ENCODE data around the gene LRMDA.

LRMDA gene

GRCh38 chr10:75431180-75432111 is at the start of gene LRMDA:
Gene LRMDA, plus strand, starts transcription at chr10:75431624.
- H3K4me3 Mint-ChIP-seq, result peak within 1 kb of the TSS; percentile 88
- no peaks in the 10 kb centered on the region for H3K9me3 Mint-ChIP-seq
- peaks cover 75% of the 10 kb centered on the region for H3K4me1 Mint-ChIP-seq (ENCODE audit: low read depth)
- H3K27me3 Mint-ChIP-seq, result no peaks in the 10 kb centered on the region
- H3K27ac Mint-ChIP-seq, result peak within 1 kb of the TSS; percentile 89
- H3K36me3 Mint-ChIP-seq (ENCODE audit: low read depth), result peaks cover 22% of the 10 kb centered on the region
- intact Hi-C loops (cut with micrococcal nuclease), result loop anchor here (2.0 to 5.0 kb wide), 2 partner anchors 29 to 181 kb away; no protein-coding TSS in a partner anchor

GRCh38 chr10:75386128-75386527 is 45.3 kb upstream of the LRMDA start:
- peaks cover 12% of the 10 kb centered on the region for H3K9me3 Mint-ChIP-seq
- no peak overlapping the region for H3K4me3 Mint-ChIP-seq
- intact Hi-C loops (cut with micrococcal nuclease), result no loop called here
- H3K4me1 Mint-ChIP-seq (ENCODE audit: low read depth), result peaks cover 15% of the 10 kb centered on the region
- H3K36me3 Mint-ChIP-seq (ENCODE audit: low read depth), result no peaks in the 10 kb centered on the region
- no peak overlapping the region for H3K27ac Mint-ChIP-seq
- peaks cover 27% of the 10 kb centered on the region for H3K27me3 Mint-ChIP-seq

DNA sequence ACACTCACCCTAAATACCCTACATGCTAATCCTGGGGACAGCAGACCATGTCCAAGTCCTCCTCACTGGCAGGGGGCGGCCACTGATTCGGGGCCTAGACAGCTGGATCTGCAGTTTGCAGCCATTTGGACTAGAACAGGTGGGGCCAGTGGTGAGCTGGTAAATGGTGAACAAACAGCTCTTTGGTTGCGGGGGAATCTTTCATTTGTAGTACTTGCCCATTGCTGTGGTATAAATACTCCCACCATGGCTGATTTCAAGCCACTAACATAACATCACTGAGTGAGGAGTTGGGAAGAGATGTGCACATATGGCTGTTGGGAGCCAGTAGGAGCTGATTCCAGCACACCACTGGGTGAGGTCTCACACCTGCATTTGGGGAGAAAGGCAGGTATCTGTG is 43.3 kb upstream of the LRMDA start:
- H3K27me3 Mint-ChIP-seq, result peaks cover 31% of the 10 kb centered on the region
- no peak overlapping the region for H3K4me3 Mint-ChIP-seq

GRCh38 chr10:75390178-75390577 is 41.2 kb upstream of the LRMDA start:
- no peaks in the 10 kb centered on the region for H3K36me3 Mint-ChIP-seq (ENCODE audit: low read depth)
- H3K27ac Mint-ChIP-seq, result no peak overlapping the region
- H3K4me3 Mint-ChIP-seq, result no peak overlapping the region
- peaks cover 20% of the 10 kb centered on the region for H3K4me1 Mint-ChIP-seq (ENCODE audit: low read depth)
- peaks cover 12% of the 10 kb centered on the region for H3K9me3 Mint-ChIP-seq
- intact Hi-C loops (cut with micrococcal nuclease), result loop anchor here (10.0 kb wide), 1 partner anchor 95 kb away; no protein-coding TSS in a partner anchor
- peaks cover 37% of the 10 kb centered on the region for H3K27me3 Mint-ChIP-seq

More for the DNA sequence above, 43.3 kb upstream of the LRMDA start:
- intact Hi-C loops (cut with micrococcal nuclease), result no loop called here
- H3K36me3 Mint-ChIP-seq (ENCODE audit: low read depth), result no peaks in the 10 kb centered on the region
- peaks cover 12% of the 10 kb centered on the region for H3K9me3 Mint-ChIP-seq
- peaks cover 19% of the 10 kb centered on the region for H3K4me1 Mint-ChIP-seq (ENCODE audit: low read depth)
- no peak overlapping the region for H3K27ac Mint-ChIP-seq

GRCh38 chr10:75392271-75392670 is 39.2 kb upstream of the LRMDA start:
- H3K27me3 Mint-ChIP-seq, result peaks cover 51% of the 10 kb centered on the region
- no peak overlapping the region for H3K27ac Mint-ChIP-seq
- H3K4me1 Mint-ChIP-seq (ENCODE audit: low read depth), result peaks cover 32% of the 10 kb centered on the region
- H3K9me3 Mint-ChIP-seq, result no peaks in the 10 kb centered on the region
- no peak overlapping the region for H3K4me3 Mint-ChIP-seq
- H3K36me3 Mint-ChIP-seq (ENCODE audit: low read depth), result no peaks in the 10 kb centered on the region
- intact Hi-C loops (cut with micrococcal nuclease), result loop anchor here (10.0 kb wide), 1 partner anchor 97 kb away; no protein-coding TSS in a partner anchor

DNA sequence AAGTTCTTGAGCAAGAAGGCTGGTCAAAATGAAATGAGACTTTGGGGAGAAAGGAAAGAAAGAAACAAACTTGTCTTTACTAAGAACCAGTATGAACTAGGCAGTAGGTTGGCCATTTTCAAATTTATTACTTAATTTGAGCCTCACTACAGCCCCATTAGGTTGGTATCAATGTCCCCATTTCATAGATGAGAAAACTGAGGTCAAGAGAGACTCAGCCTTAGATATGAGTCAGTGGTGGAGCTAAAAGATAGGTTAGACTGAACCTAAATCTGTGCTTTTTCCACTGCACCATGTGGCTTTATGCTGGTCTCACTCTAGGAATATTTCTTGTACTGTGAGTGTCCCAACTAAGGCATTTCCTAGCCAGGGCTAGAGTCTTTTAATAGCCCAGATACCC is 38.7 kb upstream of the LRMDA start:
- Mint-ChIP-seq H3K36me3 (ENCODE audit: low read depth) (no peaks in the 10 kb centered on the region), H3K4me1 (ENCODE audit: low read depth) (peaks cover 37% of the 10 kb centered on the region), H3K9me3 (no peaks in the 10 kb centered on the region), H3K4me3 (no peak overlapping the region), H3K27me3 (peaks cover 56% of the 10 kb centered on the region), H3K27ac (no peak overlapping the region)
- intact Hi-C loops (cut with micrococcal nuclease), result loop anchor here (10.0 kb wide), 1 partner anchor 98 kb away; no protein-coding TSS in a partner anchor

- H3K4me3 Mint-ChIP-seq, result no peak overlapping the region
- no peaks in the 10 kb centered on the region for H3K9me3 Mint-ChIP-seq
- intact Hi-C loops (cut with micrococcal nuclease), result loop anchor here (10.0 kb wide), 1 partner anchor 99 kb away; no protein-coding TSS in a partner anchor
- H3K4me1 Mint-ChIP-seq (ENCODE audit: low read depth), result peaks cover 38% of the 10 kb centered on the region
- peaks cover 13% of the 10 kb centered on the region for H3K36me3 Mint-ChIP-seq (ENCODE audit: low read depth)
- peaks cover 64% of the 10 kb centered on the region for H3K27me3 Mint-ChIP-seq
- H3K27ac Mint-ChIP-seq, result no peak overlapping the region
These were observed 37.2 kb upstream of the LRMDA start for GRCh38 chr10:75394221-75394620.

DNA sequence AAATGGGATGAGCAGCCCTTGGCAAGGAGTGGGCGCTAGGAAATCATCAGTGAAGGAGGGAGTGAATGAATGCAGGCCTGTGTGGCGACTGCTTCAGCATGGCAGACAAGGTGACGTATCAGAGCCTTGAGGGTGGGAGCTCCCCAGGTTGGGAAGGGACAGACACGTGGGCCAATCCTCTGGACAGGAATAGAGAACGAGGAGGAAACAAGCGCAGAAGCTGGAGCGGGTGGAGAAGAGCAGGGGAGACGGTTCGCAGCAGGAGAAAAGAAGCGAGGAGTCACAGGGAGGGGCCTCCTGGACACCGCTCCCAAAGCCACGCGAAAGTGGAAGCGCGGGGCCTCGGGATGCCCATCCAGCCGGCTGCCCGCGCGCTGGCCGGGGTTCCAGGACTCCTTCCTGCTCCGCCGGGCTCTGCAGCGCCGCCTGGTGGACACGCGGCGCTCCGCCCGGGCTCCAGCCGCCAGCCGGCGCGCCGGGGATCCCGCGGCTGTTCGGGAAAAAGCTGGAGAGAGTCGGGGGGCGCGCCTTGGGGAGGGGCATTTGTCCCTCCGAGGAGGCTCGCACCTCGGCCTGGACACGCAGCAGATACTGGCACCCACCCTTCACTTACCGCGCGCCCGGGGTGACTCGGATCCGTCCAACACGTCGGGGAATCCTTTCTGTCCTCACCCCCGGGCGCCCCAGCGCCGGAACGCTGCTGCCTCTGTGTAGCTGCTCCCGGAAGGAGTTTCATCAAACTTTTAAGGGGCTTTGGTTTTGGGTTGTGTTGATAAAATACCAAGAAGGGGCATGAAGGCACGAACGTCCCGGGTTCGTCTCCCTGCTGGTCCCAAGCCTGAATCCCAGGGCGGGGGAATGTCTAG is 36.1 kb upstream of the LRMDA start:
- Mint-ChIP-seq H3K9me3 (no peaks in the 10 kb centered on the region), H3K27ac (no peak overlapping the region), H3K4me1 (ENCODE audit: low read depth) (peaks cover 44% of the 10 kb centered on the region), H3K4me3 (peak overlapping the region; percentile 83), H3K27me3 (peaks cover 64% of the 10 kb centered on the region), H3K36me3 (ENCODE audit: low read depth) (peaks cover 22% of the 10 kb centered on the region)
- intact Hi-C loops (cut with micrococcal nuclease), result loop anchor here (5.0 to 10.0 kb wide), 2 partner anchors 100 to 1152 kb away; no protein-coding TSS in a partner anchor

GRCh38 chr10:75395932-75396630 is 35.3 kb upstream of the LRMDA start:
- Mint-ChIP-seq H3K4me3 (peak overlapping the region; percentile 83), H3K27ac (peak overlapping the region; percentile 28)
- intact Hi-C loops (cut with micrococcal nuclease), result loop anchor here (5.0 to 10.0 kb wide), 2 partner anchors 101 to 1151 kb away; no protein-coding TSS in a partner anchor

GRCh38 chr10:75396631-75397495 is 34.6 kb upstream of the LRMDA start:
- peaks cover 60% of the 10 kb centered on the region for H3K27me3 Mint-ChIP-seq
- intact Hi-C loops (cut with micrococcal nuclease), result loop anchor here (5.0 to 10.0 kb wide), 2 partner anchors 102 to 1150 kb away; no protein-coding TSS in a partner anchor
- peaks cover 40% of the 10 kb centered on the region for H3K4me1 Mint-ChIP-seq (ENCODE audit: low read depth)
- peak overlapping the region; percentile 28 for H3K27ac Mint-ChIP-seq
- peaks cover 37% of the 10 kb centered on the region for H3K36me3 Mint-ChIP-seq (ENCODE audit: low read depth)
- H3K9me3 Mint-ChIP-seq, result no peaks in the 10 kb centered on the region
- H3K4me3 Mint-ChIP-seq, result peak overlapping the region; percentile 83

More at GRCh38 chr10:75395932-75396630, 35.3 kb upstream of the LRMDA start:
- no peaks in the 10 kb centered on the region for H3K9me3 Mint-ChIP-seq
- H3K27me3 Mint-ChIP-seq, result peaks cover 63% of the 10 kb centered on the region
- H3K36me3 Mint-ChIP-seq (ENCODE audit: low read depth), result peaks cover 30% of the 10 kb centered on the region
- peaks cover 47% of the 10 kb centered on the region for H3K4me1 Mint-ChIP-seq (ENCODE audit: low read depth)

- Mint-ChIP-seq H3K27ac (no peak overlapping the region), H3K36me3 (ENCODE audit: low read depth) (peaks cover 44% of the 10 kb centered on the region), H3K4me3 (peak overlapping the region; percentile 32), H3K4me1 (ENCODE audit: low read depth) (peaks cover 38% of the 10 kb centered on the region), H3K9me3 (no peaks in the 10 kb centered on the region), H3K27me3 (peaks cover 57% of the 10 kb centered on the region)
- intact Hi-C loops (cut with micrococcal nuclease), result loop anchor here (5.0 to 10.0 kb wide), 2 partner anchors 103 to 1150 kb away; no protein-coding TSS in a partner anchor
These were observed 33.8 kb upstream of the LRMDA start for GRCh38 chr10:75397496-75398199.

DNA sequence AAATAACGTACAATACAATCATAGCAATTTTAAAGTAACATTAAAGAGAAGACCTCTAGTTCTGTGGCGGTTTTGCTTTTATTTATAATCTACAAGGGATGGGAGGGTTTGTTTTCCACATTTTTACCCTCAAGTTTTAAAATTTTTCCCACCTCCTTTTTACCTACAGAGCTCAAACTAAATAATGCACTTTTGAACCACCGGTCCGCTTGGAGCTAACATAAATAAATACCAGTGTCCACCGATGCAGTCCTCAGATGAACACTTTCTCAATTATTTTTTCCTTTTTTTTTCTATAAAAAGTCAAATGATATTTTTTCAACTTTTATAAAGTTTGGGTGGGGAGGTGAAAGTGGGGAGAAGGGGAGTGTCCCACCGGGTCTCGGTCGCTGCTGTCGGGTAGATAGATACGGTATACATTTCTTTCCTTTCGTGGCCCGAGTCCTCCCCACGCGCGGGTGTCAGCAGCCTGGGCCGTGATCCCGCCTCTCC is 33.2 kb upstream of the LRMDA start:
- Mint-ChIP-seq H3K4me1 (ENCODE audit: low read depth) (peaks cover 44% of the 10 kb centered on the region), H3K27me3 (peaks cover 62% of the 10 kb centered on the region), H3K4me3 (no peak overlapping the region), H3K36me3 (ENCODE audit: low read depth) (peaks cover 50% of the 10 kb centered on the region), H3K9me3 (no peaks in the 10 kb centered on the region), H3K27ac (no peak overlapping the region)
- intact Hi-C loops (cut with micrococcal nuclease), result loop anchor here (5.0 to 10.0 kb wide), 2 partner anchors 103 to 1149 kb away; no protein-coding TSS in a partner anchor

Measured in dendritic cell treated with granulocyte-macrophage colony-stimulating factor and Interleukin-4, amounts not matched to agents 40 ng/mL and 50 ng/mL, for 4 days (primary cell).